ENCODE measurements around the gene EPHB6.

EPHB6 gene

GRCh38 chr7:142901426-142902259 is 46.8 kb downstream of the EPHB6 start:
- no peak for DNase-seq

DNA sequence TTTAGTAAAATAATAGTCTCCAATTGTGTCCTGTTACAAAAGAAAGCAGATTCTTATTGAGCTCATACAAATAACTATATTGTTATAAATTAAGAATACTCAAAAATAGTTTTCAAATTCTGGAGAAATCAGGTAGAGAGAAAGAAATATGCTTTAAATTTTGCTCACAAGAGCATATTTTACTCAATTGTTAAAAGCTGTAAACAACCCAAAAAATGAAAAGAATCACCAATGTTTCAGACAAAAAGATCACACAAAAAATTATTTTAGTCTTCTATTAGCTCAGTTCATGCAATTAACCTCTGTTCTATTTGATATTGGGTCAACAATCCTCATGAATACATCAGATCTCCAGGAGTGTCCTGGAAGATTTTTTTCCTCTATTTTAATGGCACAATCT is 49.3 kb downstream of the EPHB6 start:
- DNase-seq, result no peak

DNA sequence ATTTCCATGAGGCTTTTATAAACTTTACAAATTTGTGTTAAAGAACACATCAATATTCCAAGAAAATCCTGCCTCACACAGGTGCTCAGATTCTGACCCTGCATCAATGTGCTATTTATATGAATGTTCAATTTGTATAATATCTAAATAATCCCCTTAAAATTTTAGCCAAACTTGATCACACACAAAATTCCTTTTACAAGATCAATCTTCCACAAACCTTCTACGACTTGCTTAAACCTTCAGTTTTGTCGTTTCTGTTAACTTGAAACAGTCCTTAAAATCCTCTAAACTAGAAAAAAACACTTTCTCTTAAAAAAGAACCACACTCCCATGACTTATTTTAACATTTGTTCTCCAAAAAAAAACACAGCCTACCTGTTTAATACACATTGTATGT is 50.9 kb downstream of the EPHB6 start:
- DNase-seq, result no peak

- DNase-seq, result no peak
These were observed 51.8 kb downstream of the EPHB6 start for GRCh38 chr7:142906643-142907042.

DNA sequence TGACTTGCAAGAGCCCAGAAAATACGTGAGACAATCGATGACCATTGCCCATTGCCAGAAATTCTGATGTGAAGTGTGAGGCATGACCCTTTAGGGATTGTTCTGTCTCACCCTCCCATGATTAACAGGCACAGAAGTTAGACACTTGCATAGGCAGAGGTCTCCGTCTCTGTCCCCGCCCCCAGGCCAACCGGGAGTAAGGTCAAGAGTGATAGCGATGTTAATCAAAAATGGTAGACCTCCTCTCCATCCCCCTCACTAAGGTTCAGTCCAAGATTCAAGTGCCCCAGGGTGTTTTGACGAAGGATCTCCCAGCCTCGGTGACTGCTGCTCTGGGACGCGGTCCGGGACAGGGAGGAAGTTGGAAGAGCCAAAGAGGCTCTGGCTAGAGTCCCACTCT is 53.4 kb downstream of the EPHB6 start:
- DNase-seq, result no peak

GRCh38 chr7:142908921-142909890 is 54.3 kb downstream of the EPHB6 start:
- DNase-seq, result no peak

GRCh38 chr7:142910031-142910433 is 55.2 kb downstream of the EPHB6 start:
- no peak for DNase-seq

- no peak for DNase-seq
These were observed 55.6 kb downstream of the EPHB6 start for GRCh38 chr7:142910481-142910880.

GRCh38 chr7:142913051-142913450 is 58.2 kb downstream of the EPHB6 start:
- no peak for DNase-seq

- DNase-seq, result no peak
These were observed 58.7 kb downstream of the EPHB6 start for GRCh38 chr7:142913566-142913965.

GRCh38 chr7:142914121-142914520 is 59.2 kb downstream of the EPHB6 start:
- no peak for DNase-seq

GRCh38 chr7:142915315-142915714 is 60.4 kb downstream of the EPHB6 start:
- DNase-seq, result no peak

DNA sequence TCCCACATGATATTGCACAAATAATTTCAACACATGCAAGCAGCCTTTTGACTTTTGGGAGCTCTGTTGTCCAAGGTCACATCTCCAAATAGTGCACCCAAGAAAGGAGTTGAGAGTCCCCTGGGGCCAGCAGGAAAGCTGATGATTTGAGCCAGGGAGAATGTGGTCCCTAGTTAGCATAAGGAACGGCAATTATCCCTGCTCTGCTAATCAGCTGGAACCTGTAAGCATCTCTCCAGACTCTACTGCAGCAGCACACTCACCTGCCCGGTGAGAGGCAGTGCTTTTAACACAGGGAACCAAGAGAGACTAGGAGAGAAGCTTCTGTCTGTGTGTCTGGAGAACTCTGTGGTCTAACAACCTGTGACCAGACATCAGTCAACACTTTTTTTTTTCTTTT is 61.6 kb downstream of the EPHB6 start:
- DNase-seq, result peak; percentile 52

DNA sequence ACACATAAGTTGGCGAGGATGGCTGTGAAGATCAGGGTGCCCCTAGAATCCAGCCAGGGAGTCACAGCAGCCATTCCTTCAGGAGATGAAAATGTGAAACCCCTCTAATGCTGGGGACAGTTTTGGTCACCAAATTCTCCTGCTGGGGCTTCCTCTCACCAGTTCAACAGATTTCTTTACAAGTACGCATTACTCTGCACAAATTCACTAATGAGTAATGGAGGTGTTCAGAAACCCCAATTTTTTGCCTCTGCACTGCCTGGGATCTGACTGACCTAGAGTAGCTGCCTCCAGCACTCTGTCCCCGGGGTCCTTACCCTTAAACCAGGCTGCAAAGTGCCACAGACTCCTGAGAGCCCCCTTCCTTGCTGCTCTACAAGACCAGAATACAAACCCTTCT is 62.6 kb downstream of the EPHB6 start:
- no peak for DNase-seq

GRCh38 chr7:142918901-142919300 is 64.0 kb downstream of the EPHB6 start:
- no peak for DNase-seq

DNA sequence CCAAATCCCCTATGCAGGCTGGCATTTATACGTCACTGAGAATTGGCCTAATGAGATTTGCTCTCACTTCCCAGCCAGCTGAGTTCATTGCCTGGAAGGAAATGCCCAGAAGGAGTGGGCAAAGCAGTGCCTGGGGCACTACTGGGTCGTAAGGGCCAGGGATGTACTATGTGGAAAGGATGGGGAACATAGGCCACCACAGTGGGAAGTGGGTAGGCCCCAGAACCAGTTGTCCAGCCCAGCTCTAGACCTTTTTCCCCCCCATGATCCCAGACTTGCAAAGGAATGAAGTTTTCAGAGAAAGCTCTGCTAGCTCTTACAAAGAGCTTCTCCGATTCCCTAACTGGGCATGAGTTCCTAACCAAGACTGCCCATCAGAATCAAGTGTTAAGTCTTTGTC is 64.8 kb downstream of the EPHB6 start:
- DNase-seq, result no peak

Data from NCI-H1105 treated with DMSO at 0.1 percent for 48 hours (cell line).